Astrocyte of the spinal cord (primary cell): Measurements from ENCODE around the gene GPC1.

Source experiments
- DNase-seq: peaks from one replicate; pipeline ENCODE4 v3.0.0; 2011; ENCODE audit warnings: low read depth, low spot score
- H3K4me3 ChIP-seq: 2 replicates; pipeline ENCODE4 v1.5.1; 2011; ENCODE audit warnings: low read depth, mild to moderate bottlenecking, low read length, moderate library complexity
- in situ Hi-C: cut with HindIII; loops from 2 replicates; pipeline ENCODE4 v1.10.0; 2017; ENCODE audit warnings: low sequenced_read_pairs
- TF ChIP-seq, protein P1 (sequence below): IDR thresholded peaks from 2 replicates; pipeline ENCODE4 v1.5.1; 2012; ENCODE audit warnings: low read depth, mild to moderate bottlenecking, low read length, inconsistent platforms

The GPC1 gene

DNA sequence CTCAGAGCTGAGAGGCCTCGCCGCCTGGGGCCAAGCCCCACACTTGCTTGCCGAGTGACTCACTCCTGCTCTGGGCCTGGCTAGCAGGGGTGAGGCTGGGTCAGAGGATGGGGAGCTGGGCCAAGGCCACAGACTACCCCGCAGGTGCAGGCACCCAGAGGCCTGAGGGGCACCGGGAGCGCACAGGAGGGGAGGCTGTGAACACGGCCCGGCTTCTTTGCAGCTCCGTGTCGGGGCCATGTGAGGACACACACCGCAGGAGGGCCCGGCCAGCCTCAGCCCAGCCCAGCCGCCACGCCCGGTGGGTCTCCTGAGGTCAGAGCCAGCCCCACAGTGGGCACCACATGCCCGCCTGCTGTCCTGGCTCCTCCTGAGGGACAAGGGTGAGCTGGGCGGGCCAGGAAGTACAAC is 8.4 kb downstream of the GPC1 start:
- no peak for DNase-seq
- in situ Hi-C loops: no loop called here
- TF ChIP-seq, protein P1, sequence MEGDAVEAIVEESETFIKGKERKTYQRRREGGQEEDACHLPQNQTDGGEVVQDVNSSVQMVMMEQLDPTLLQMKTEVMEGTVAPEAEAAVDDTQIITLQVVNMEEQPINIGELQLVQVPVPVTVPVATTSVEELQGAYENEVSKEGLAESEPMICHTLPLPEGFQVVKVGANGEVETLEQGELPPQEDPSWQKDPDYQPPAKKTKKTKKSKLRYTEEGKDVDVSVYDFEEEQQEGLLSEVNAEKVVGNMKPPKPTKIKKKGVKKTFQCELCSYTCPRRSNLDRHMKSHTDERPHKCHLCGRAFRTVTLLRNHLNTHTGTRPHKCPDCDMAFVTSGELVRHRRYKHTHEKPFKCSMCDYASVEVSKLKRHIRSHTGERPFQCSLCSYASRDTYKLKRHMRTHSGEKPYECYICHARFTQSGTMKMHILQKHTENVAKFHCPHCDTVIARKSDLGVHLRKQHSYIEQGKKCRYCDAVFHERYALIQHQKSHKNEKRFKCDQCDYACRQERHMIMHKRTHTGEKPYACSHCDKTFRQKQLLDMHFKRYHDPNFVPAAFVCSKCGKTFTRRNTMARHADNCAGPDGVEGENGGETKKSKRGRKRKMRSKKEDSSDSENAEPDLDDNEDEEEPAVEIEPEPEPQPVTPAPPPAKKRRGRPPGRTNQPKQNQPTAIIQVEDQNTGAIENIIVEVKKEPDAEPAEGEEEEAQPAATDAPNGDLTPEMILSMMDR: no peak
- no peak overlapping the region for H3K4me3 ChIP-seq

DNA sequence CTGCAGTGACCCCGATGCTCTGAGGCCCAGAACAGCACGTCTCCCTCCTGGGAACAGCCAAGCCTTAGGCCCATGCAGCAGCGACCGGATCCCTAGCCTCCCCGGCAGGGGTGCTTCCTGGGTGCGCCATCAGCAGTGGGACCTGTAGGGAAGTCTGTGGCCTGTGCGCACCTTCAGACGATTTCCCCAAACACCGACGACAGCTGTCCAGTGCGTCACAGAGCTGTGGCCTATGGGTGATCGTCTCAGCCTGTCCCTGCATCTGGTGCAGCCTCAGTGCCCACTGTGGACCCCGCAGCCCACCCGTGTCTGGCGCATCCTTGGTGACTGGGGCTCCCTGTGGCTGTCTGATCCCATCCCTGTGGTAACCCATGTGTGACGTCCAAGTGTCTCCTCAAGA is 9.0 kb downstream of the GPC1 start:
- no peak overlapping the region for H3K4me3 ChIP-seq
- TF ChIP-seq, protein P1: no peak
- in situ Hi-C loops: no loop called here
- DNase-seq: no peak

GRCh38 chr2:240445961-240446663 is 10.6 kb downstream of the GPC1 start:
- DNase-seq: no peak
- TF ChIP-seq, protein P1: no peak
- H3K4me3 ChIP-seq: no peak overlapping the region
- in situ Hi-C loops: no loop called here

GRCh38 chr2:240446664-240447175 is 11.3 kb downstream of the GPC1 start:
- in situ Hi-C loops: no loop called here
- TF ChIP-seq, protein P1: no peak
- H3K4me3 ChIP-seq: no peak overlapping the region
- DNase-seq: no peak

DNA sequence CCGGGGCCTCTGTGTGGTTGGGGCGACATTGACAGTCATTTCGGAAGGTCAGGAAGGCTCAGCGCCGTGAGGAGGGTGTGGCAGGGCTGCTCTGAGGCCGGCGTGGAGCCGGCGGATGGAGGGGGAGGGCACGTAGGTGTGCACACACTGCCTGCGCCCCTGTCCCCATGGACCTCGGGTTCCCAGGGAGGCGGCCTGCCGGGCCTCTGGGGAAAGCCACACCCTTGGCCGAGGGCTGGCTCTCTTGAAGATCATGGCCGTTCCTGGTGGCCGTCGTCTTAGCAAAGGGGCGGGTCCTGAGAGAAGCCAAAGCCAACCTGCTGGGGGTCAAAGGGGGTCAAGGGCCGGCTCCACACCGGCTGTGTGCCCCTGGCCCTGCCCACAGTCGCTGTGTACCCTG is 11.9 kb downstream of the GPC1 start:
- in situ Hi-C loops: no loop called here
- no peak for DNase-seq
- no peak overlapping the region for H3K4me3 ChIP-seq
- TF ChIP-seq, protein P1: no peak

DNA sequence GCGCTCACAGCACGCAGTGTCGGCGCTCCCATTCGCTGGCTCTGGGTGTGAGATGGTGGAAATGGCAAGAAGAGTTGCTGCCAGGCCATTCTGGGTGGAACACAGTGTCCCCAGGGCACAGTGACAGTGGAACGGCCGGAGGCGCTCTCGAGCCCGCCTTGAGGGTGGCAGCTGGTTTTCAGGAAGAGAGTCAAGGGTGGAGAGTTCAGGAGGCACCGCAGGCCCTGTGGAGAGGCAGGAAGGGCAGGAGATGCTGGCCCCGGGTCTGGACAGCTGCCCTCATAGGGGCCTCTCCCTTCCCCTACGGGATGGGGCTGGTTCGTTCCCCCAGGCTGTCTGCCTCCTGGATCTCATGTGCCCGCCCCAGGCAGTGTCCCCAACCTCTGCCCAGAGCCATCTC is 12.5 kb downstream of the GPC1 start:
- in situ Hi-C loops: no loop called here
- DNase-seq: no peak
- TF ChIP-seq, protein P1: no peak
- no peak overlapping the region for H3K4me3 ChIP-seq
